NT2/D1 (cell line): ENCODE results near the gene CBLB.

ENCODE experiments used
- SUZ12 ChIP-seq: IDR thresholded peaks from 2 replicates; pipeline ENCODE4 v1.6.1; 2011; ENCODE audit not compliant: insufficient read length, insufficient read depth; ENCODE audit errors: extremely low read depth
- YY1 ChIP-seq: IDR thresholded peaks from 2 replicates; pipeline ENCODE4 v1.6.1; 2011; ENCODE audit not compliant: insufficient read length, insufficient read depth
- ZNF274 ChIP-seq: IDR thresholded peaks from 2 replicates; pipeline ENCODE4 v1.6.1; 2011; ENCODE audit warnings: mild to moderate bottlenecking, low read depth, low read length

DNA sequence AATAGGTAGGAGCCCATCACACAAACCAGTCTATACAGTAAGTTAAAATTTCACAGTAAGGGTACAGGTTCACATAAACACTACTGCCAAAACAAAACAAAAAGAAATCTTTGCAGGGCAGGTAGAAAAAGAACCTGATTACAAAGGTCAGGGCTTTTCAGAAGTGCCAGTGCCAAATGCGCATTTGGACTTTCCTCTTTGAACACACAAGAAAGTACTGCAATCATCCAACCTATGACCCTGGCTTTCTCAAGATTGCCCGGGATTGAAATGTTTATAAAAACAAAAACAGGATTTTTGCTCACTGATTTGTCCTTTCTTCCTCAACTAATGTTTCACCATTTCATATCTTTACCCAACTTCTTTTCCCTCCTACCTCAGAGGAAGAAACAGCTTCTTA, 47.4 kb downstream of the CBLB start:
- TF ChIP-seq SUZ12: no peak
- TF ChIP-seq YY1: no peak
- TF ChIP-seq ZNF274: no peak
